HepG2 (cell line): ENCODE measurements around the gene SMIM29. TPM values are rescaled to one million over a fixed set of nuclear protein-coding genes. Genes with fewer than 3 reads are reported as not detected.

Experiments used
- ATF3 ChIP-seq: sonication (generic); formaldehyde crosslinking; IDR thresholded peaks from 2 replicates; pipeline ENCODE4 v1.4.0; 2020; ENCODE audit warnings: missing genetic modification reagents
- ATM ChIP-seq: fragments of 450-650 bp; IDR thresholded peaks from 2 replicates; pipeline ENCODE4 v1.7.1; 2017; ENCODE audit warnings: mild to moderate bottlenecking, borderline replicate concordance
- ATRX ChIP-seq: sonication (generic); formaldehyde crosslinking; IDR thresholded peaks from 2 replicates; pipeline ENCODE4 v1.4.0; 2020; ENCODE audit warnings: missing genetic modification reagents, borderline replicate concordance
- EED ChIP-seq: sonication (generic); formaldehyde crosslinking; IDR thresholded peaks from 2 replicates; pipeline ENCODE4 v1.5.0; 2020; ENCODE audit warnings: mild to moderate bottlenecking, missing genetic modification reagents
- EP300 ChIP-seq, 3 experiments: sonication (generic) in 1 of 3; formaldehyde crosslinking in 1 of 3; IDR thresholded peaks; 2 replicates each; pipeline versions ENCODE4 v1.5.1 to v1.6.1; 2011 to 2020; ENCODE audit warnings: low read depth in 2 of 3, low read length in 2 of 3, borderline replicate concordance in 1 of 3, improper control_type of control experiment in 1 of 3, mild to moderate bottlenecking in 1 of 3, missing genetic modification reagents in 1 of 3, moderate library complexity in 1 of 3
- EZH2 ChIP-seq: conservative IDR thresholded peaks from 2 replicates; pipeline ENCODE4 v1.6.1; 2012; ENCODE audit warnings: mild to moderate bottlenecking, low read depth, low read length, moderate library complexity
- HNRNPUL1 ChIP-seq: fragments of 200-400 bp; formaldehyde crosslinking; IDR thresholded peaks from 2 replicates; pipeline ENCODE4 v1.6.1; 2017; ENCODE audit warnings: low read depth, mild to moderate bottlenecking, low read length, moderate library complexity
- KLF12 ChIP-seq: sonication (generic); formaldehyde crosslinking; IDR thresholded peaks from 2 replicates; pipeline ENCODE4 v1.4.0; 2020; ENCODE audit warnings: missing genetic modification reagents, borderline replicate concordance
- KLF9 ChIP-seq: IDR thresholded peaks from 2 replicates; pipeline ENCODE4 v1.6.1; 2016; ENCODE audit warnings: low read depth
- MBNL3 ChIP-seq: fragments of 250-450 bp; sonication (Bioruptor Pico); conservative IDR thresholded peaks from 2 replicates; pipeline ENCODE4 v1.8.0; 2022; ENCODE audit warnings: mild to moderate bottlenecking, inconsistent platforms
- NR2F6 ChIP-seq, 2 experiments: IDR thresholded peaks; 2 replicates each; pipeline ENCODE4 v1.6.1; 2016; ENCODE audit warnings: antibody characterized with exemption in 1 of 2, mild to moderate bottlenecking in 1 of 2
- PHF21A ChIP-seq: sonication (generic); formaldehyde crosslinking; IDR thresholded peaks from 2 replicates; pipeline ENCODE4 v1.5.0; 2020; ENCODE audit warnings: mild to moderate bottlenecking, missing genetic modification reagents
- RCOR2 ChIP-seq: IDR thresholded peaks from 2 replicates; pipeline ENCODE4 v1.6.1; 2016; ENCODE audit warnings: missing biosample characterization, missing genetic modification reagents
- REL ChIP-seq: sonication (generic); formaldehyde crosslinking; conservative IDR thresholded peaks from 2 replicates; pipeline ENCODE4 v1.8.0; 2022; ENCODE audit warnings: mild to moderate bottlenecking, missing genetic modification reagents, moderate library complexity
- SNAPC5 ChIP-seq: sonication (generic); formaldehyde crosslinking; IDR thresholded peaks from 2 replicates; pipeline ENCODE4 v1.8.1; 2023; ENCODE audit warnings: mild to moderate bottlenecking, missing genetic modification reagents, borderline replicate concordance
- YEATS2 ChIP-seq: sonication (generic); formaldehyde crosslinking; IDR thresholded peaks from 2 replicates; pipeline ENCODE4 v1.4.0; 2020; ENCODE audit warnings: missing genetic modification reagents, borderline replicate concordance
- ZBTB26 ChIP-seq: IDR thresholded peaks from 2 replicates; pipeline ENCODE4 v1.6.1; 2016; ENCODE audit warnings: missing compliant biosample characterization, missing genetic modification reagents, borderline replicate concordance
- ZBTB33 ChIP-seq: sonication (generic); formaldehyde crosslinking; IDR thresholded peaks from 2 replicates; pipeline ENCODE4 v1.4.0; 2020; ENCODE audit warnings: missing genetic modification reagents
- ZFP36L2 ChIP-seq: sonication (generic); formaldehyde crosslinking; IDR thresholded peaks from 2 replicates; pipeline ENCODE4 v1.4.0; 2020; ENCODE audit warnings: missing genetic modification reagents
- ZMAT5 ChIP-seq: sonication (generic); formaldehyde crosslinking; IDR thresholded peaks from 2 replicates; pipeline ENCODE4 v1.5.0; 2020; ENCODE audit warnings: mild to moderate bottlenecking, low read depth, missing genetic modification reagents, borderline replicate concordance
- ZNF20 ChIP-seq: sonication (generic); formaldehyde crosslinking; IDR thresholded peaks from 2 replicates; pipeline ENCODE4 v1.4.0; 2020; ENCODE audit warnings: mild to moderate bottlenecking, moderate library complexity, missing genetic modification reagents
- ZNF24 ChIP-seq: fragments of 450-650 bp; IDR thresholded peaks from 2 replicates; pipeline ENCODE4 v1.6.1; 2017; ENCODE audit warnings: antibody characterized with exemption, mild to moderate bottlenecking
- ZNF572 ChIP-seq: sonication (generic); formaldehyde crosslinking; IDR thresholded peaks from 2 replicates; pipeline ENCODE4 v1.5.1; 2020; ENCODE audit warnings: mild to moderate bottlenecking, missing genetic modification reagents
- ZNF616 ChIP-seq: sonication (generic); formaldehyde crosslinking; IDR thresholded peaks from 2 replicates; pipeline ENCODE4 v1.5.0; 2020; ENCODE audit warnings: low read depth, mild to moderate bottlenecking, missing genetic modification reagents
- ZNF644 ChIP-seq: IDR thresholded peaks from 2 replicates; pipeline ENCODE4 v1.6.1; 2016; ENCODE audit warnings: low read depth
- ZNF7 ChIP-seq: IDR thresholded peaks from 2 replicates; pipeline ENCODE4 v1.6.1; 2016; ENCODE audit warnings: missing biosample characterization, missing genetic modification reagents
- ZNF772 ChIP-seq: sonication (generic); formaldehyde crosslinking; IDR thresholded peaks from 2 replicates; pipeline ENCODE4 v1.5.0; 2020; ENCODE audit warnings: mild to moderate bottlenecking, missing genetic modification reagents
- polyA plus RNA-seq, 8 experiments: library from polyadenylated mRNA; depleted of rRNA in 3 of 8; stranded (reverse) in 7 of 8; unstranded in 1 of 8; fragments of >200 nt; fragmentation: Illumina TruSeq in 4 of 8; extraction: Trizol in 4 of 8; gene quantifications; 2 replicates each; pipeline versions ENCODE4 v1.2.1 to v1.2.3, GENCODE V29; 2011 to 2016; ENCODE audit warnings: low read depth in 4 of 8, missing spikeins in 1 of 8, mixed read lengths in 1 of 8; ENCODE audit not compliant: insufficient read depth in 1 of 8
- total RNA-seq, 5 experiments: library from RNA; depleted of rRNA; stranded (reverse); fragments of >200 nt; fragmentation: Illumina TruSeq; extraction: Trizol; gene quantifications; 2 replicates each; pipeline ENCODE4 v1.2.3, GENCODE V29; 2016; ENCODE audit warnings: low read depth in 1 of 5

SMIM29 gene
- total and polyA plus RNA-seq, 2 of the 13 experiments (the other 11 are each of a cell fraction or from before 2014, with no cell fraction given): 8.8 to 15.3 TPM

GRCh38 chr6:34276881-34277762, 28.3 kb upstream of the SMIM29 start (continued):
- TF ChIP-seq HNRNPUL1: no peak
- no peak for TF ChIP-seq ZNF24
- TF ChIP-seq ZBTB26: no peak; the same call in 1 of the 2 replicates
- no peak for TF ChIP-seq ATF3 (CRISPR knock-in tag)
- TF ChIP-seq REL: no peak
- no peak for TF ChIP-seq KLF9
- TF ChIP-seq YEATS2 (CRISPR knock-in tag): no peak
- TF ChIP-seq ZBTB33 (CRISPR knock-in tag): no peak
- no peak for TF ChIP-seq SNAPC5
- TF ChIP-seq ZNF616: no peak
- TF ChIP-seq RCOR2 (CRISPR knock-in tag): peak; percentile 18; the same call in 1 of the 2 replicates
- no peak for TF ChIP-seq EZH2
- TF ChIP-seq ZMAT5 (CRISPR knock-in tag): no peak
- TF ChIP-seq EP300 (IDR thresholded peaks at IDR 0.05; ENCODE audit: low read depth in 2 of 2, low read length in 2 of 2): peak in 1 of 2 experiments; percentile 5; a peak in 1 of 4 replicates
- no peak for TF ChIP-seq EP300 (CRISPR knock-in tag; IDR thresholded peaks at IDR 0.05; ENCODE audit: borderline replicate concordance)
- peak; percentile 61 for TF ChIP-seq ZNF644 (CRISPR knock-in tag)
- TF ChIP-seq ATM: no peak
- no peak for TF ChIP-seq ZFP36L2 (CRISPR knock-in tag)
- 0 out of 2 replicates have a peak, but pooled peaks have one; percentile 33 for TF ChIP-seq ZNF572 (CRISPR knock-in tag)
- no peak for TF ChIP-seq MBNL3 (CRISPR knock-in tag)
- no peak for TF ChIP-seq KLF12 (CRISPR knock-in tag)
- TF ChIP-seq NR2F6 (IDR thresholded peaks at IDR 0.05): peak; percentile 77; the same call in 1 of the 2 replicates
- TF ChIP-seq NR2F6 (CRISPR knock-in tag; IDR thresholded peaks at IDR 0.05): peak; percentile 92
- no peak for TF ChIP-seq PHF21A (CRISPR knock-in tag)
- TF ChIP-seq ZNF772: peak; percentile 49; the same call in 1 of the 2 replicates
- no peak for TF ChIP-seq ZNF7 (CRISPR knock-in tag)
- no peak for TF ChIP-seq EED
- no peak for TF ChIP-seq ZNF20 (CRISPR knock-in tag)
- no peak for TF ChIP-seq ATRX
